H9 (cell line): ENCODE measurements around the gene SLTM. TPM values are rescaled to one million over a fixed set of nuclear protein-coding genes. Genes with fewer than 3 reads are reported as not detected.

Experiments
- DNase-seq: peaks from one replicate; pipeline ENCODE4 v3.0.0-alpha.2; 2017
- H2AFZ ChIP-seq: one replicate; pipeline ENCODE4 v1.6.1; 2013; ENCODE audit warnings: mild to moderate bottlenecking, low read length, control low read depth, moderate library complexity
- H2AK5ac ChIP-seq: 2 replicates; pipeline ENCODE4 v1.6.1; 2013; ENCODE audit warnings: low read length, control low read depth, mixed read lengths; ENCODE audit not compliant: insufficient read length
- H2BK120ac ChIP-seq: one replicate; pipeline ENCODE4 v1.6.1; 2013; ENCODE audit warnings: low read depth, mild to moderate bottlenecking, low read length, control low read depth, inconsistent platforms; ENCODE audit not compliant: poor library complexity, severe bottlenecking
- H2BK12ac ChIP-seq: 2 replicates; pipeline ENCODE4 v1.6.1; 2013; ENCODE audit warnings: low read length, control low read depth, mixed read lengths, low read depth; ENCODE audit not compliant: insufficient read length
- H2BK15ac ChIP-seq: 2 replicates; pipeline ENCODE4 v1.6.1; 2013; ENCODE audit warnings: low read depth, low read length, control low read depth
- H2BK20ac ChIP-seq: one replicate; pipeline ENCODE4 v1.6.1; 2013; ENCODE audit warnings: low read depth, mild to moderate bottlenecking, low read length, control low read depth, inconsistent platforms; ENCODE audit not compliant: poor library complexity, severe bottlenecking
- H2BK5ac ChIP-seq: 2 replicates; pipeline ENCODE4 v1.6.1; 2013; ENCODE audit warnings: low read length, control low read depth, mixed read lengths; ENCODE audit not compliant: insufficient read length
- H3K14ac ChIP-seq: 2 replicates; pipeline ENCODE4 v1.6.1; 2013; ENCODE audit warnings: low read length, control low read depth; ENCODE audit not compliant: insufficient read depth
- H3K18ac ChIP-seq: 2 replicates; pipeline ENCODE4 v1.6.1; 2013; ENCODE audit warnings: low read depth, mild to moderate bottlenecking, mixed read lengths, low read length, control low read depth; ENCODE audit not compliant: insufficient read length
- H3K23ac ChIP-seq: 2 replicates; pipeline ENCODE4 v1.6.1; 2013; ENCODE audit warnings: low read length, control low read depth, mixed read lengths, low read depth; ENCODE audit not compliant: insufficient read length
- H3K23me2 ChIP-seq: 2 replicates; pipeline ENCODE4 v1.6.1; 2013; ENCODE audit warnings: low read depth, mild to moderate bottlenecking, mixed read lengths, low read length, control low read depth; ENCODE audit not compliant: insufficient read length, poor library complexity, severe bottlenecking
- H3K27ac ChIP-seq: 2 replicates; pipeline ENCODE4 v1.5.1; 2013; ENCODE audit warnings: low read length, control low read depth, mixed read lengths, low read depth; ENCODE audit not compliant: insufficient read length
- H3K27me3 ChIP-seq: 2 replicates; pipeline ENCODE4 v1.6.1; 2013; ENCODE audit warnings: low read length, control low read depth, inconsistent platforms; ENCODE audit not compliant: insufficient read depth
- H3K4ac ChIP-seq: 2 replicates; pipeline ENCODE4 v1.6.1; 2013; ENCODE audit warnings: low read depth, mild to moderate bottlenecking, control low read depth, inconsistent platforms, low read length, moderate library complexity
- H3K4me1 ChIP-seq: 2 replicates; pipeline ENCODE4 v1.6.1; 2013; ENCODE audit warnings: low read length, control low read depth, inconsistent platforms; ENCODE audit not compliant: insufficient read depth
- H3K4me2 ChIP-seq: 2 replicates; pipeline ENCODE4 v1.6.1; 2013; ENCODE audit warnings: low read length, control low read depth, mixed read lengths; ENCODE audit not compliant: insufficient read length, insufficient read depth
- H3K56ac ChIP-seq: 2 replicates; pipeline ENCODE4 v1.6.1; 2013; ENCODE audit warnings: low read depth, mild to moderate bottlenecking, mixed read lengths, low read length, control low read depth; ENCODE audit not compliant: insufficient read length
- H3K79me1 ChIP-seq: 2 replicates; pipeline ENCODE4 v1.6.1; 2013; ENCODE audit warnings: low read depth, mild to moderate bottlenecking, moderate library complexity, low read length, control low read depth, inconsistent platforms; ENCODE audit not compliant: insufficient read depth, poor library complexity, severe bottlenecking
- H3K79me2 ChIP-seq: 2 replicates; pipeline ENCODE4 v1.6.1; 2013; ENCODE audit warnings: low read length, control low read depth, inconsistent platforms; ENCODE audit not compliant: insufficient read depth
- H3K9ac ChIP-seq: 2 replicates; pipeline ENCODE4 v1.6.1; 2013; ENCODE audit warnings: low read length, control low read depth, mixed read lengths; ENCODE audit not compliant: insufficient read length; ENCODE audit errors: extremely low read depth
- H3K9me3 ChIP-seq: one replicate; pipeline ENCODE4 v1.6.1; 2013; ENCODE audit warnings: low read depth, low read length, inconsistent platforms; ENCODE audit not compliant: control insufficient read depth
- H3T11ph ChIP-seq: one replicate; pipeline ENCODE4 v1.6.1; 2013; ENCODE audit warnings: mild to moderate bottlenecking, low read length, control low read depth, inconsistent platforms
- H4K20me1 ChIP-seq: one replicate; pipeline ENCODE4 v1.6.1; 2013; ENCODE audit not compliant: control insufficient read depth, insufficient read length, insufficient read depth
- H4K5ac ChIP-seq: 2 replicates; pipeline ENCODE4 v1.6.1; 2013; ENCODE audit warnings: low read depth, mild to moderate bottlenecking, mixed read lengths, low read length, control low read depth; ENCODE audit not compliant: insufficient read length
- H4K8ac ChIP-seq: replicated peaks from 2 replicates; pipeline ENCODE4 v1.6.1; 2013; ENCODE audit warnings: low read length, control low read depth, mixed read lengths, low read depth; ENCODE audit not compliant: insufficient read length
- H4K91ac ChIP-seq: 2 replicates; pipeline ENCODE4 v1.6.1; 2013; ENCODE audit warnings: low read depth, mild to moderate bottlenecking, moderate library complexity, mixed read lengths, low read length, control low read depth; ENCODE audit not compliant: insufficient read length
- H3K27ac Mint-ChIP-seq, 3 experiments: 2 replicates in 2 of 3; 3 replicates in 1 of 3; pipeline ENCODE4 v1.8.0; 2020 to 2021; ENCODE audit warnings: mixed read lengths in 3 of 3, mild to moderate bottlenecking in 1 of 3, moderate library complexity in 1 of 3
- H3K27me3 Mint-ChIP-seq: 2 replicates; pipeline ENCODE4 v1.8.0; 2021; ENCODE audit warnings: low read depth, mild to moderate bottlenecking, moderate library complexity, mixed read lengths
- H3K36me3 Mint-ChIP-seq, 3 experiments: 2 replicates in 2 of 3; 3 replicates in 1 of 3; pipeline ENCODE4 v1.8.0; 2020 to 2021; ENCODE audit warnings: low read depth in 3 of 3, mixed read lengths in 3 of 3; ENCODE audit not compliant: insufficient read depth in 1 of 3
- H3K4me1 Mint-ChIP-seq, 2 experiments: 2 replicates each; pipeline ENCODE4 v1.8.0; 2020; ENCODE audit warnings: mixed read lengths in 2 of 2
- H3K4me3 Mint-ChIP-seq, 2 experiments: 2 replicates in 1 of 2; 3 replicates in 1 of 2; pipeline ENCODE4 v1.8.0; 2020 to 2021; ENCODE audit warnings: mild to moderate bottlenecking in 2 of 2, mixed read lengths in 2 of 2, moderate library complexity in 1 of 2
- H3K9me3 Mint-ChIP-seq, 2 experiments: 2 replicates in 1 of 2; 3 replicates in 1 of 2; pipeline ENCODE4 v1.8.0; 2020; ENCODE audit warnings: mild to moderate bottlenecking in 2 of 2, mixed read lengths in 2 of 2, moderate library complexity in 1 of 2
- CTCF ChIP-seq: fragments of 200-600 bp; sonication (generic); conservative IDR thresholded peaks from 3 replicates; pipeline ENCODE4 v1.8.0; 2021; ENCODE audit warnings: antibody characterized with exemption, mild to moderate bottlenecking
- WGBS: extraction: QIAGEN DNeasy Blood & Tissue Kit; methylation state at CpG from one replicate; pipeline ENCODE4 v1.1.7; 2013; ENCODE audit warnings: missing lambda C conversion rate, low lambda C conversion rate, mixed read lengths; ENCODE audit not compliant: insufficient read length; ENCODE audit errors: extremely low coverage; 5-methylcytosine and 5-hydroxymethylcytosine counted together
- long read RNA-seq: library from polyadenylated mRNA; unstranded; transcript quantifications from one replicate; pipeline ENCODE4 v2.0.0, GENCODE V29; 2020
- total RNA-seq: library from RNA; stranded (reverse); gene quantifications from 2 replicates; pipeline ENCODE4 v1.2.1, GENCODE V29; 2021

Gene SLTM
- 129 and 132 TPM in 2 replicates for total RNA-seq
- long read RNA-seq, transcript SLTM-217 (10 exons, 896 nt): minor isoform, 6 of 225 reads
- long read RNA-seq, transcript SLTM-201 (11 exons, 1,373 nt): major isoform, 7 of 225 reads
- long read RNA-seq, partial matches to known transcripts: 169 of 225 reads
- long read RNA-seq, other reads (novel, unspliced or antisense): 38 of 225 reads

GRCh38 chr15:58933281-58934113 lies at the start of gene SLTM:
Gene SLTM, minus strand, starts transcription at chr15:58933679. Its CDS starts 114 bp downstream, at chr15:58933565.
- Mint-ChIP-seq H3K4me1 (peaks cover 22 to 25% of the 10 kb centered on the region in 2 experiments), H3K27ac (peak within 1 kb of the TSS; percentile 100), H3K27me3 (no peaks in the 10 kb centered on the region), H3K9me3 (peaks cover 0 to 2% of the 10 kb centered on the region in 2 experiments; a peak in 2 of 5 replicates), H3K36me3 (peaks cover 14 to 30% (median 14%) of the 10 kb centered on the region in 3 experiments), H3K4me3 (peak within 1 kb of the TSS; percentile 98 to 99)
- H3K27ac ChIP-seq: peak within 1 kb of the TSS; percentile 74
- H2BK120ac ChIP-seq: no peak within 1 kb of the TSS
- H4K91ac ChIP-seq: no peak within 1 kb of the TSS
- no peaks in the 10 kb centered on the region for H3K79me1 ChIP-seq
- no peak within 1 kb of the TSS for H2BK20ac ChIP-seq
- no peaks in the 10 kb centered on the region for H4K20me1 ChIP-seq
- no peak within 1 kb of the TSS for H2AK5ac ChIP-seq
- DNase-seq: peak; percentile 95
- H3K9me3 ChIP-seq: no peaks in the 10 kb centered on the region
- no peak within 1 kb of the TSS for H2BK12ac ChIP-seq
- peaks cover 13% of the 10 kb centered on the region for H3K79me2 ChIP-seq
- H4K5ac ChIP-seq: no peak within 1 kb of the TSS
- no peak within 1 kb of the TSS for H3K4ac ChIP-seq
- peak within 1 kb of the TSS; percentile 88 for H3K14ac ChIP-seq
- peak within 1 kb of the TSS; percentile 69 for H3K18ac ChIP-seq
- peak; percentile 46; the same call in 2 of the 3 replicates for TF ChIP-seq CTCF
- H3K23ac ChIP-seq: no peak within 1 kb of the TSS
- H4K8ac ChIP-seq: no peak within 1 kb of the TSS
- no peaks in the 10 kb centered on the region for H3K4me1 ChIP-seq
- no peak within 1 kb of the TSS for H3K56ac ChIP-seq
- no peak within 1 kb of the TSS for H2BK5ac ChIP-seq
- H3K27me3 ChIP-seq: no peaks in the 10 kb centered on the region
- H3K4me2 ChIP-seq: peak within 1 kb of the TSS; percentile 76
- no peak within 1 kb of the TSS for H2BK15ac ChIP-seq
- no peak within 1 kb of the TSS for H3T11ph ChIP-seq
- H2AFZ ChIP-seq: no peak within 1 kb of the TSS
- H3K9ac ChIP-seq: peak within 1 kb of the TSS; percentile 94
- no CpG with 5 or more reads among the region's 101 CpGs for WGBS
- peaks cover 5% of the 10 kb centered on the region for H3K23me2 ChIP-seq
